Fibroblast of lung (primary cell): ENCODE results near the gene LIPK. TPM values are rescaled to one million over a fixed set of nuclear protein-coding genes. Genes with fewer than 3 reads are reported as not detected.
A peak's percentile ranks its signal among the peaks of the same experiment; 100 is the strongest.

Experiments
- DNase-seq, 2 donors: peaks; one replicate each; pipeline versions ENCODE4 v3.0.0 to v3.0.0-alpha.2; 2010; ENCODE audit warnings: low read depth in 2 of 2
- H2AFZ ChIP-seq: 2 replicates; pipeline ENCODE4 v1.5.1; 2012; ENCODE audit warnings: low read length, control low read depth, inconsistent platforms
- H3K27ac ChIP-seq: 2 replicates; pipeline ENCODE4 v1.5.1; 2011; ENCODE audit warnings: low read length, control low read depth; ENCODE audit not compliant: insufficient read depth
- H3K27me3 ChIP-seq: 2 replicates; pipeline ENCODE4 v1.5.1; 2011; ENCODE audit warnings: mild to moderate bottlenecking, low read length; ENCODE audit not compliant: control insufficient read depth, insufficient read depth
- H3K36me3 ChIP-seq: 2 replicates; pipeline ENCODE4 v1.5.1; 2011; ENCODE audit warnings: low read length; ENCODE audit not compliant: control insufficient read depth, insufficient read depth
- H3K4me1 ChIP-seq: 2 replicates; pipeline ENCODE4 v1.5.1; 2011; ENCODE audit warnings: low read length; ENCODE audit not compliant: control insufficient read depth, insufficient read depth; ENCODE audit errors: extremely low read depth
- H3K4me2 ChIP-seq: 2 replicates; pipeline ENCODE4 v1.5.1; 2011; ENCODE audit warnings: low read length, control low read depth; ENCODE audit not compliant: insufficient read depth; ENCODE audit errors: extremely low read depth
- H3K4me3 ChIP-seq, 4 experiments: fragments of 200-600 bp in 1 of 4; sonication (generic) in 1 of 4; replicated peaks in 1 of 4; 2 replicates each; pipeline ENCODE4 v1.5.1; 2011 to 2016; ENCODE audit warnings: low read length in 4 of 4, low read depth in 3 of 4, mild to moderate bottlenecking in 3 of 4, control low read depth in 2 of 4, inconsistent platforms in 1 of 4, mixed read lengths in 1 of 4; ENCODE audit not compliant: insufficient read depth in 1 of 4; ENCODE audit errors: control extremely low read depth in 1 of 4
- H3K79me2 ChIP-seq: 2 replicates; pipeline ENCODE4 v1.5.1; 2012; ENCODE audit warnings: mild to moderate bottlenecking, low read length, inconsistent platforms; ENCODE audit not compliant: control insufficient read depth, insufficient read depth
- H3K9ac ChIP-seq: 2 replicates; pipeline ENCODE4 v1.5.1; 2011; ENCODE audit warnings: mild to moderate bottlenecking, low read length, control low read depth; ENCODE audit not compliant: insufficient read depth
- H3K9me3 ChIP-seq: 2 replicates; pipeline ENCODE4 v1.5.1; 2012; ENCODE audit warnings: low read depth, low read length; ENCODE audit not compliant: control insufficient read depth, insufficient read depth
- H4K20me1 ChIP-seq: 2 replicates; pipeline ENCODE4 v1.5.1; 2011; ENCODE audit warnings: low read length; ENCODE audit not compliant: control insufficient read depth, insufficient read depth; ENCODE audit errors: extremely low read depth
- EZH2 ChIP-seq: IDR thresholded peaks from 2 replicates; pipeline ENCODE4 v1.5.1; 2012; ENCODE audit warnings: low read length, control low read depth, mild to moderate bottlenecking; ENCODE audit errors: missing control alignments
- polyA minus RNA-seq: library from RNA; depleted of rRNA, polyadenylated mRNA; stranded (reverse); fragments of >200 nt; gene quantifications from 2 replicates; pipeline ENCODE4 v1.2.3, GENCODE V29; 2011; ENCODE audit warnings: low replicate concordance
- polyA plus RNA-seq, 2 donors: library from polyadenylated mRNA; depleted of rRNA in 1 of 2; stranded (reverse) in 1 of 2; unstranded in 1 of 2; fragments of >200 nt; gene quantifications; 2 replicates each; pipeline ENCODE4 v1.2.1, GENCODE V29; 2011 to 2012; ENCODE audit warnings: missing spikeins in 1 of 2
- total RNA-seq: library from RNA; depleted of rRNA; stranded (reverse); fragments of >200 nt; gene quantifications from 2 replicates; pipeline ENCODE4 v1.2.1, GENCODE V29; 2014
- TF ChIP-seq, protein P1 (sequence below), 2 donors: IDR thresholded peaks in 1 of 2; conservative IDR thresholded peaks in 1 of 2; 1 replicate in 1 of 2; 2 replicates in 1 of 2; pipeline ENCODE4 v1.5.1; 2011 to 2012; ENCODE audit warnings: low read length in 2 of 2, control low read depth in 1 of 2, inconsistent platforms in 1 of 2, low read depth in 1 of 2, mild to moderate bottlenecking in 1 of 2

LIPK gene
- not detected in 2 replicates for total RNA-seq
- polyA plus RNA-seq: not detected in 2 replicates
- not detected in 2 replicates for polyA plus RNA-seq (2012)
- polyA minus RNA-seq: not detected in 2 replicates

- Histone ChIP-seq H3K27ac (no peak within 1 kb of the TSS), H3K4me2 (no peak within 1 kb of the TSS)
- no peak for TF ChIP-seq EZH2
- TF ChIP-seq, protein P1, sequence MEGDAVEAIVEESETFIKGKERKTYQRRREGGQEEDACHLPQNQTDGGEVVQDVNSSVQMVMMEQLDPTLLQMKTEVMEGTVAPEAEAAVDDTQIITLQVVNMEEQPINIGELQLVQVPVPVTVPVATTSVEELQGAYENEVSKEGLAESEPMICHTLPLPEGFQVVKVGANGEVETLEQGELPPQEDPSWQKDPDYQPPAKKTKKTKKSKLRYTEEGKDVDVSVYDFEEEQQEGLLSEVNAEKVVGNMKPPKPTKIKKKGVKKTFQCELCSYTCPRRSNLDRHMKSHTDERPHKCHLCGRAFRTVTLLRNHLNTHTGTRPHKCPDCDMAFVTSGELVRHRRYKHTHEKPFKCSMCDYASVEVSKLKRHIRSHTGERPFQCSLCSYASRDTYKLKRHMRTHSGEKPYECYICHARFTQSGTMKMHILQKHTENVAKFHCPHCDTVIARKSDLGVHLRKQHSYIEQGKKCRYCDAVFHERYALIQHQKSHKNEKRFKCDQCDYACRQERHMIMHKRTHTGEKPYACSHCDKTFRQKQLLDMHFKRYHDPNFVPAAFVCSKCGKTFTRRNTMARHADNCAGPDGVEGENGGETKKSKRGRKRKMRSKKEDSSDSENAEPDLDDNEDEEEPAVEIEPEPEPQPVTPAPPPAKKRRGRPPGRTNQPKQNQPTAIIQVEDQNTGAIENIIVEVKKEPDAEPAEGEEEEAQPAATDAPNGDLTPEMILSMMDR (conservative IDR thresholded peaks at IDR 0.05 in 1 of 2, IDR thresholded peaks at IDR 0.05 in 1 of 2; ENCODE audit: low read depth in 1 of 2, low read length in 2 of 2): no peak
Measured at GRCh38 chr10:88705958-88706357, at the start of gene LIPK. Gene LIPK, plus strand, starts transcription at chr10:88706249. Its CDS starts 18,295 bp downstream, at chr10:88724544.

DNA sequence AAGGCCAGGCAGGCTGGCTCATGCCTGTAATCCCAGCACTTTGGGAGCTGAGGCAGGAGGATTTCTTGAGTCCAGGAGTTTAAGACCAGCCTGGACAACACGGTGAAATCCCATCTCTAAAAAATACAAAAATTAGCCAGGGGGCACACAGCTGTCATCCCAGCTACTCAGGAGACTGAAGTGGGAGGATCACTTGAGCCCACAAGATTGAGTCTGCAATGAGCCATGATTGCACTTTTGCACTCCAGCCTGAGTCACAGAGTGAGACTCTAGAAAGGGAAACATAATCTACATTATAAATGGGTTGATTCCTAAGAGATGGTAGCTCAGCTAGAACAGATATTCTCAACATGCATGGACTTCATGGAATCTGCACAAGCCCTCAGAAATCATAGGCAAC, 48.1 kb upstream of the LIPK start:
- H3K79me2 ChIP-seq: no peaks in the 10 kb centered on the region
- DNase-seq: peak; percentile 34 to 77

More at GRCh38 chr10:88705958-88706357, at the start of gene LIPK:
- Histone ChIP-seq H3K9me3 (no peaks in the 10 kb centered on the region), H3K4me1 (no peaks in the 10 kb centered on the region), H3K79me2 (no peaks in the 10 kb centered on the region), H2AFZ (no peak within 1 kb of the TSS), H3K36me3 (no peaks in the 10 kb centered on the region), H4K20me1 (no peaks in the 10 kb centered on the region), H3K4me3 (no peak within 1 kb of the TSS), H3K9ac (no peak within 1 kb of the TSS), H3K27me3 (no peaks in the 10 kb centered on the region)
- DNase-seq: no peak

DNA sequence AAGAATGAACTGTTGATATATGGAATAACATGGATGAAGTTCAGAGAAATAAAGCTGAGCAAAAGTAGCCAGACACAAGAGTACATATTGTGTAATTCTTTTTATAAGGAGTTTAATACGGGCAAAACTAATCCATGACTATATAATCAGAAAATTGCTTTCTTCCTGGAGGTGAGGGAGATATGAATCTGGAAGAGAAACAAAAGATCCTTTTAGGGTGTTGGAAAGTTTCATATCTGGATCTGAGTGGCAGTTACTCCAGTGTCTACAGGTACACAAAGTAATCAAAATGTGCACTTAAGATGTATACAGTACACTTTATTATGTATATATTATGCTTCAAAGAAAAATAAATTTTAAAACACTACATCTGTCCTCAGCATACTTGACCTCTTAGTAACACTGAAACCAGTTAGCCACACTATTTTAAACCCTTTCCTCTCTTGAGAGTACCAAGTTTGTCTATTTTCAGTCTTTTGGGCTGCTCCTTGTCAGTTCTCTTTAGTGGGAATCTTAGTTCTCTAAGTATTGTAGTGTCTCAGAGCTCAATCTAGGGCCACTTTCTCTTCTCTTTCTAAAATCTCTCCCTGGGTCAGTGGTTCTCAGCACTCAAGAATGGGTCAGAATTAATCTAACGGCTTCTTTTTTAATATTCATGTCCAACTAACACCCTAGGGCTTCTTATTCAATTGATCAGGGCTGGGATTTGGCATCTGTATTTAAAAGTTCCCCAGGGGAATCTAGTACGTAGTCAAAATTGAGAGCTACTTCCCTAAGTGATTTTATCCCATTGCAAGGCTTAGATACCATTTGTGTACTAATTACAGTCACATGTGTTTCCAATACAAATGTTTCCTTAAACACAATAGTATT, 46.1 kb upstream of the LIPK start:
- no peak overlapping the region for H3K27ac ChIP-seq
- peak overlapping the region; percentile 21 for H2AFZ ChIP-seq

More for the DNA sequence above, 48.1 kb upstream of the LIPK start:
- Histone ChIP-seq H3K36me3 (no peaks in the 10 kb centered on the region), H3K27me3 (no peaks in the 10 kb centered on the region), H3K9ac (no peak overlapping the region), H3K4me2 (no peak overlapping the region), H3K27ac (no peak overlapping the region), H4K20me1 (no peaks in the 10 kb centered on the region), H3K9me3 (no peaks in the 10 kb centered on the region), H3K4me3 (no peak overlapping the region), H3K4me1 (peaks cover 6% of the 10 kb centered on the region), H2AFZ (no peak overlapping the region)
- TF ChIP-seq, protein P1 (conservative IDR thresholded peaks at IDR 0.05 in 1 of 2, IDR thresholded peaks at IDR 0.05 in 1 of 2; ENCODE audit: low read depth in 1 of 2, low read length in 2 of 2): no peak
- no peak for TF ChIP-seq EZH2

More for the DNA sequence above, 46.1 kb upstream of the LIPK start:
- Histone ChIP-seq H3K9ac (no peak overlapping the region), H3K36me3 (no peaks in the 10 kb centered on the region), H3K9me3 (no peaks in the 10 kb centered on the region), H3K4me2 (peak overlapping the region; percentile 54), H3K79me2 (no peaks in the 10 kb centered on the region), H3K4me3 (no peak overlapping the region), H3K4me1 (peaks cover 6% of the 10 kb centered on the region), H4K20me1 (no peaks in the 10 kb centered on the region), H3K27me3 (no peaks in the 10 kb centered on the region)
- TF ChIP-seq, protein P1 (conservative IDR thresholded peaks at IDR 0.05 in 1 of 2, IDR thresholded peaks at IDR 0.05 in 1 of 2; ENCODE audit: low read depth in 1 of 2, low read length in 2 of 2): no peak
- no peak for TF ChIP-seq EZH2
- DNase-seq: peak; percentile 32 to 48
